Measurements from ENCODE around the gene DRC7.
A peak's percentile ranks its signal among the peaks of the same experiment; 100 is the strongest.
"Not testable (repeated sequence)": the region's sequence is repeated elsewhere in the genome, so short reads cannot be mapped to it uniquely, and the experiment has no call there.

Gene DRC7

DNA sequence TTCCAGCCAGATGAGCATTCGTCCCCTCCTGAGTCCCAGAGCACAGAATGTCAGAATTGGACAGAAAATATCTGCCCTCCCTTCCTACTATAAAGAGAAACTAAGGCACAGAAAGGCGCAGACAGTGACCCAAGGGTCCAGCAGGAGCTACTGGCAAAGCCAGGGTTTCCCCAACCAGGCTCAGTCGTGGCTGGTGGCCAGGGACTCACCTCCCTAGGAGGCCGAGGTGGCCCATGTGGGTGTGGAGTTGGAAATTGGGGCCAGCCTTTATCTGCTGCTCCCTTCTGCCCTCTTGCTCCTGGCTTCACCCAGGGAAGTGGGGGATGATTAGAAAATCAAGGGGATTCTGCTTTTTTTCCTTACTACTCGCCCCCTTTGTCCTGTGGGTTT, 1.1 kb downstream of the DRC7 start:
- no peak for DNase-seq

DNA sequence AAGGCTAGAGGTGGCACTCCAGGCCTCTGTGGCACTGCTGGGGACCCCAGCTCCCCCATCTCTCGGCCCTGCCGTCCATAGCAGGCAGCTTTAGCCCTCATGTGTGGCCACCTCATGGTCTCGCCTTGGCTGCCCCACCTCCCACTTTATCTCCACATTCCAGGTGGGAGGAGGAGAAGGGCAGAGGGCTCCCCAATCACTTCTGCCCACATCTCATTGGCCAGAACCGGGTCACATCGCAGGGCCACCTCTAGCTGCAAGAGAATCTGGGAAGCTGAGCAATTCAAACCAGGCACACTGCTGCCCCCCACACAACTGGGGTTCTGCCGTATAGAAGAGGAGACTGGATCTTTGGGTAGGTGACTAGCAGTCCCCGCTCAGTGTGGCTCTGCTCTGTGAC, 1.6 kb downstream of the DRC7 start:
- no peak for DNase-seq

GRCh38 chr16:57697896-57698537, 3.4 kb downstream of the DRC7 start:
- no peak for DNase-seq

DNA sequence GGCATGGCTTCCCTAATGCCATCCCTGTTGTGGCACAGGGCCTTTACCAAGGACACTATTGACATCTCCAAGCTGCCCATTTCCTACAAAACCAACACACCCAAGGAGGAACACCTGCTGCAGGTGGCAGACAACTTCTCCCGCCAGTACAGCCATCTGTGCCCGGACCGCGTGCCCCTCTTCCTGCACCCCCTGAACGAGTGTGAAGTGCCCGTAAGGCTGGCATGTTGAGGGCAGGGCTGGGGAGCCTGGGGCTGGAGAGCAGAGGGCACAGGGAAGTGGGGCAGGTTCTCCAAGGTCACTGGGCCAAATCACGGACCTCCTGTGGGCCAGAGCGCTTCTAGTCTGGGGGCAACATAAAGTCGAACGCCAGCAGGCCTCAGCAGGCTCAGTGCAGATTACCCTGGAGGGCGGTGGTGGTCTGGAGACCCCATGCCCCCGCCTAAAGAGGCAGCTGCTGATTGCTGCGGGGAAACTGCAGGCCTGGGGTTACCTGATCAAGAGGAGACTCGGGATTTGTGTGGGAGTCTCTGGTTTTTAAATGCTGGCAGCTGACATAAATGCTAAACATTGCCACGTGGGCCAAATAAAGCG, 4.3 kb downstream of the DRC7 start:
- no peak for DNase-seq

- no peak for DNase-seq
These were observed 4.9 kb downstream of the DRC7 start for GRCh38 chr16:57699481-57699880.

GRCh38 chr16:57699899-57700298, 5.3 kb downstream of the DRC7 start:
- no peak for DNase-seq

- DNase-seq: no peak
These were observed 6.4 kb downstream of the DRC7 start for GRCh38 chr16:57700781-57701551.

DNA sequence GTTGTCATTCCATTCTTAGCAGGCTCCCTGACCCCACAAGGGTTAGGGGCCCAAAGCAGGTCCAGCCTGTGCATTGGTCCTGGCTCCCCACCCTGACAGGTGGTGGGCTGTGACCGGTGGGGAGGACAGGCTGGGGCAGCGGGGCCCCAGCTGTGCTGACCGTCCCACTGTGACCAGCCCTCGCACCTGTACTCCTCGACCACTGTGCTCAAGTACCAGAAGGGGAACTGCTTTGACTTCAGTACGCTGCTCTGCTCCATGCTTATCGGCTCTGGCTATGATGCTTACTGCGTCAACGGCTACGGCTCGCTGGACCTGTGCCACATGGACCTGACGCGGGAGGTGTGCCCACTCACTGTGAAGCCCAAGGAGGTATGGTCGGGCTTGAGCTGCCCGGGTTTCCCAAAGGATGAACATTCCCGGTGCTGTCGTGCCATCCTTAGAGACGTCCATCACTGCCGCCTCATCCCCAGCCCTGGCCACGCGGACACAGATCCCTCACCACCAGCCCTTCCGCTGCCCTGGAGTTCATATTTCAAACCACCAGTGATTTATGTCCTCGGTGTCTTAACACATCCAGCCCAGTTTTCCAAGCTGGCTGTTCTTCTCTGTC, 7.3 kb downstream of the DRC7 start:
- no peak for DNase-seq

- DNase-seq: no peak
These were observed 8.9 kb downstream of the DRC7 start for GRCh38 chr16:57703416-57704010.

DNA sequence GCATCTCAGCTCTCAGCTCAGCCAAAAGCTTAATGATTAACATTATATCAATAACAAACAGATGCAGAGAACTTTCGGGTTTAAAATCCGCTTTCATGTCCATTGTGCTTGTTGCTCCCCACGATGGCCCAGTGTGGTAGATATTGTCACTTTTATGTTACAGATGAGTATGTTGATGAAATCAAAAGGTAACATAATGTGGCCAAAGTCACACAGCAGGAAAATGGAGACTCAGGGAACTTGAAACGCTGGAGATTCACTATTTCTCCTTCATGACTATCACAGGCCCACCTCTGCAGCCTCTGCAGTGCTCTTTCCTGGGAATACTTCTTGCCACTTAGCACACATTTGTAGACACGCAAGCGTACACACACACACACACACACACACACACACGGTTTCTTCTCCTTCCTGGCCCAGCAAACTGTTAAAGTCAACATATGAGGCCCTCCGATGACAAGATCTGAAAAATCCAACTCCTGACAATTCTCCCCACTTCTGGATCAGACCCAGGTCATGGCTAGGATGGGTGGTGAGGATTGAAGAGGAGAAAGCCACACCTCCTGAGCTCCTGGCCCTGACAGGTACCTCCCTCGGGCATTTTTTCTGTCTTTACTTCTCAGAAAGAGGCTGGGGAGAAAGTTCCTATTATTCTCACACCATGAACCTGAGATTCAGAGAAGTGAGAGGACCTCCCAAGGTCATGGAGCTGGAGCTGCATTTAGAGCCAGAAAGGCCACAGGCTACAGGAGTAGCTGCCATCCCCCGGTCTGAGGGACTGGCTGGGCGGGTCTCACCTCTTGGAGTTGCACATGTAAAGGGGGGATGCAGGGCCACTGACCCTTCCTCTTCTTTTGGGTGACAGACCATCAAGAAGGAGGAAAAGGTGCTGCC, 9.7 kb downstream of the DRC7 start:
- no peak for DNase-seq

DNA sequence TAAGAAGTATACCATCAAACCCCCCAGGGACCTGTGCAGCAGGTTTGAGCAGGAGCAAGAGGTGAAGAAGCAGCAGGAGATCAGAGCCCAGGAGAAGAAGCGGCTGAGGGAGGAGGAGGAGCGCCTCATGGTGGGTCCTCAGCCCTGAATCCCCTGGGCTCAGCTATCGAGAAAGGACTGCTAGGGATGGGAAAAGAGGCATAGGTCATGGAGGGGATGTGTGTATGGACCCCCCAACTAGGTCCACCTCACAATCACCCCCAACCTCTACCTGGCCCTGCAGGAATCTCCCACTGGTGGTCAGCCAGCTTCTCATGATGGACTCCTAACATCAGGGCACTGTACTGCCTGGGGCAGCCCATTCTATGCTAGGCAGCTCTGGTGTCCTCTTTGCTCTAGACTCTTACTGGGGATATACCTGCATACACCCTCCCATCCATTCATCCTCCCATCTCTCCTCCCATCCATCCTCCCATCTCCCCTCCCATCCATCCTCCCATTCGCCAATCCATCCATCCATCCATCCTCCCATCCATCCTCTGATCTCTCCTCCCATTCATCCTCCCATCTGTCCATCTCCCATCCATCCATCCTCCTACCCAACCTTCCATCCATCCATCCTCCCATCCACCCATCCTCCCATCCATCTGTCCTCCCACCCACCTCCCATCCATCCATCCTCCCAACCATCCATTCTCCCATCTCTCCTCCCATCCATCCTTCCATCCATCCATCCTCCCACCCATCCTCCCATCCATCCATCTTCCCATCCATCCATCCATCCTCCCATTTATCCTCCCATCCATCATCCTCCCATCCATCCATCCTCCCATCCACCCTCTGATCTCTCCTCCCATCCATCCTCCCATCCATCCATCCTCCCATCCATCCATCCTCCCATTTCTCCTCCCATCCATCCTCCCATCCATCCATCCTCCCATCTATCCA, 10.6 kb downstream of the DRC7 start:
- no peak for DNase-seq

DNA sequence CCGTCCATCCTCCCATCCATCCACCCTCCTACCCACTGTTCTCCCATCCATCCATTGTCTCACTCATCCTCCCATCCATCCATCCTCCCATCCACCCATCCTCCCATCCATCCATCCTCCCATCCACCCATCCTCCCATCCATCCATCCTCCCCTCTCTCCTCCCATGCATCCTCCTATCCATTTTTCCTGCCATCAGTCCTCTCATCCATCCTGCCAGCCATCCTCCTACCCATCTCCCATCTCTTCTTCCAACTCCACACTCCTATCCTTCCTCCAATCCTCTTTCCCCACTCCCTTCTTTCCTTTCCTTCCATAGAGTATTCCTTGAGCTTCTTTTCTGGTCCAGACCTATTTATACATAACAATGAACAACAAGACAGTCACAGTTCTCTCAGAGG, 12.1 kb downstream of the DRC7 start:
- DNase-seq: no peak

- no peak for DNase-seq
These were observed 12.7 kb downstream of the DRC7 start for GRCh38 chr16:57707331-57707730.

DNA sequence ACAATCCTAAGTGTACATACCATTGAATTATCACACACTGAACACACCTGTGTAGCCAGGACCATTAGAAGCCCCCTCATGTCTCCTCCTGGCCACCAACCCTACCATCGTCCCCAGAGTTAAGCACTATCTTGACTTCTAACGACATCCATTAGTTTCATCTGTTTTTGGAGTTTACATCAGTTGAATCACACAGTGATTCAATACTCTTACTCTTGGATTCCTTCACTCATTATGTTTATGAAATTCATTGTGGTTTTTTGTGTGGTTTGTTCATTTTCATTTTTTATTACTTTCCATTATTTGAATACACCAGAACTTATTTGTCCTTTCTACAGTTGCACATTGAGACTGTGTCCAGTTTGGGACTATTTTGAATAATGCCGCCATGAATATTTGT, 13.6 kb downstream of the DRC7 start:
- no peak for DNase-seq

DNA sequence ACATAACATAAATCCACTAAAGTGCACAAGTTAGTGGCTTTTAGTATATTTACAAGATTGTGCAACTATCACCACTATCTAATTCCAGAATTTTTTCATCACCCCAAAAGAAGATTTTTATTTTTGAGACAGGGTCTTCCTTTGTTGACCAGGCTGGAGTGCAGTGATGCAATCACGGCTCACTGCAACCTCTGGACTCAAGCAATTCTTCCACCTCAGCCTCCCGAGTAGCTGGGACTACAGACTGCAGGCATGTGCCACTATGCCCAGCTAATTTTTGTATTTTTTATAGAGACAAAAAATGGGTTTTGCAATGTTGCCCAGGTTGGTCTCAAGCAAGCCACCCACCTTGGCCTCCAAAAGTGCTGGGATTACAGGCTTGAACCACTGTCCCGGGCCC, 15.1 kb downstream of the DRC7 start:
- DNase-seq: no peak

- no peak for DNase-seq
These were observed 16.7 kb downstream of the DRC7 start for GRCh38 chr16:57711346-57711745.

- no peak for DNase-seq
These were observed 17.4 kb downstream of the DRC7 start for GRCh38 chr16:57711993-57712392.

- not testable (repeated sequence) for DNase-seq
These were observed 18.0 kb downstream of the DRC7 start for GRCh38 chr16:57712569-57712968.

- no peak for DNase-seq
These were observed 19.0 kb downstream of the DRC7 start for GRCh38 chr16:57713596-57713995.

GRCh38 chr16:57714047-57714446, 19.4 kb downstream of the DRC7 start:
- DNase-seq: no peak

DNA sequence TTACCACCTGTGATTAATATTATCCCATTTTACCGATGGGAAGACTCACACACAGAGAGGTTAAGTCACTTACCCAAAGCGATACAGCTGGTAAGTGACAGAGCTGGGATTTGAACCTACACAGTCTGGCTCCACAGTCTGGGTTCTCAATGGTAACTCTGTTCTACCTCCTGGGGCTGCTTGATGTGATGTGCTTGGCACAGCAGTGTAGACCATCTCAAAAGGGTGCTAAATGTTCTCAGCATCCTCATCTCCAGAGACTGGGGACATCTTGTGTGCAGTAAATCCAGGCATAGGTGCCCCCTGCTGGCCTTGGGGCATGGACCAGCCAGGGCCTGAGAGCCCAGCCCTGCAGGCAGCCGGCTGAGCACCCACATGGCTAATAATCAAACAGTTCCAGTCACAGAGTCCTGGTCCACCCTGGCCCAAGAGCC, 25.6 kb downstream of the DRC7 start:
- peak; percentile 48 to 57 for DNase-seq
